NCI-H345 (cell line): ENCODE measurements around the gene KLF16.

ENCODE experiments used
- DNase-seq: peaks from one replicate; lab custom pipeline; 2025; lab: John Stamatoyannopoulos, UW

Gene KLF16

GRCh38 chr19:1806184-1807029 lies 57.0 kb downstream of the KLF16 start:
- DNase-seq = no peak

DNA sequence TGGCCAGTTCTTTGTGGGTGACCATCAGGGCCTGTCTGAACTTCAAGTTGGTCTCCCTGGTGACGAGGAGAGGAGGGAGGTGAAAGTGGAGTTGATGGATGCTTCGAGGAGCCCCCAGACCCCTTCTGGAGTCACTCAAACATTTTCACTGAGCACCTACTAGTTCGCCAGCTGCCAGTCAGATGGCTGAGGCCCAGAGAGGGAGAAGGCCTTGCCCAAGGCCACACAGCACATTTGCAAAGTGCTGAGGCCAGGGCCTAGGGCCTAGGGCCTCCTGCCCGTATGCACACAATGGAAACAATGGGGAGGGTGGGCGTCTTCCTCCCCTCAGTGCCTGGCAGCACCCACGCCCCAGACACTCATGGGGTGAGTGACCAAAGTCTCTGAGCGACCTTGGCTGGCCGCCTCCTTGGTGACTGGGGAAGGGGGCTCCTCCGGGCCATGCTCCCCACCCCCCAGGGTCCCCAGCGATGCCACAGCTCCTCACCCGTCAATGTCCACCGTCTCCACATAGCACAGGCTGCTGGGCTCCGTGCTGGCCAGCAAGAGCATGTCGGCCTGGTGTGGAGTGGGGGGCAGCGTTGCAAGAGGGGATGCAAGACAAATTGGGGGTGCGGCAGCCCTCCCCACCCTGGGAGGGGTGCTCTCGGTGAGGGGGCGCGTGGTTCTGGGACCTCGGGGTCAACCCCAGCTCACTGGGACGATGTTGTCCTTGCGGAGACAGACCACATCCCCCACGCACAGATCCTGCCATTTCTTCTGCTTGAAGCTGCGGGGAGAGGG lies 57.8 kb downstream of the KLF16 start:
- DNase-seq = no peak

DNA sequence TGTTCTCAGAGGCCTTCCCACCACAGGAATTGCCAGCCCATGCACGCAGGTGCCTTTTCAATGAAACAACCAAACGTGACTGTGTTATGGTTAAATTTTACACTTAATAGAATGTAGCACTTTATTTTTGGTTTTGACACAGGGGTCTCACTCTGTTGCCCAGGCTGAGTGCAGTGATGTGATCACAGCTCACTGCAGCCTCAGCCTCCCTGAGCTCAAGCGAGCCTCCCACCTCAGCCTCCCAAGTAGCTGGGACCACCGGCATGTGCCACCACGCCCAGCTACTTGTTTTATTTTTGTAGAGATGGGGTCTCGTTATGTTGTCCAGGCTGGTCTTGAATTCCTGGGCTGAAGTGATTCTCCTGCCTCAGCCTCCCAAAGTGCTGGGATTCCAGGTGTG lies 58.5 kb downstream of the KLF16 start:
- no peak for DNase-seq
